OCI-LY3 (cell line): Measurements from ENCODE around the gene FNBP1.

ENCODE experiments used
- H2AFZ ChIP-seq: fragments of 200-600, 300-600 bp; shearing (Covaris generic); 2 replicates; pipeline ENCODE4 v1.6.0; 2014; ENCODE audit warnings: antibody characterized with exemption, low read depth, low read length
- H3K27ac ChIP-seq: fragments of 200-600, 300-600 bp; sonication (generic); 2 replicates; pipeline ENCODE4 v1.5.1; 2014; ENCODE audit warnings: mild to moderate bottlenecking, low read length, moderate library complexity, mixed read lengths
- H3K27me3 ChIP-seq: fragments of 200-600, 300-600 bp; sonication (generic); 2 replicates; pipeline ENCODE4 v1.6.1; 2014; ENCODE audit warnings: low read depth, low read length, mixed read lengths
- H3K36me3 ChIP-seq: fragments of 200-600, 300-600 bp; sonication (generic); replicated peaks from 2 replicates; pipeline ENCODE3; 2014; ENCODE audit warnings: low read depth, low read length, mixed read lengths
- H3K4me1 ChIP-seq: fragments of 300-600, 200-600 bp; sonication (generic); 2 replicates; pipeline ENCODE4 v1.6.1; 2014; ENCODE audit warnings: low read length, mixed read lengths
- H3K4me2 ChIP-seq: fragments of 200-600, 300-600 bp; sonication (generic); 2 replicates; pipeline ENCODE4 v1.6.1; 2014; ENCODE audit warnings: low read length, mixed read lengths
- H3K4me3 ChIP-seq: fragments of 300-600, 200-600 bp; sonication (generic); 2 replicates; pipeline ENCODE4 v1.5.1; 2014; ENCODE audit warnings: antibody characterized with exemption, mild to moderate bottlenecking, low read length, moderate library complexity
- H3K79me2 ChIP-seq: fragments of 300-600, 200-600 bp; shearing (Covaris generic); 2 replicates; pipeline ENCODE4 v1.6.1; 2014; ENCODE audit warnings: mild to moderate bottlenecking, low read length, mixed read lengths
- H3K9ac ChIP-seq: fragments of 300-600, 200-600 bp; shearing (Covaris generic); 2 replicates; pipeline ENCODE4 v1.6.0; 2014; ENCODE audit warnings: mild to moderate bottlenecking, low read length, moderate library complexity
- H3K9me3 ChIP-seq: fragments of 200-600, 300-600 bp; shearing (Covaris generic); 2 replicates; pipeline ENCODE4 v1.6.1; 2014; ENCODE audit warnings: low read length, mixed read lengths; ENCODE audit not compliant: insufficient read depth
- H4K20me1 ChIP-seq: fragments of 200-600, 300-600 bp; sonication (generic); 2 replicates; pipeline ENCODE4 v1.6.1; 2016; ENCODE audit warnings: low read length, mixed read lengths; ENCODE audit not compliant: insufficient read depth
- EZH2phosphoT487 ChIP-seq: fragments of 200-600 bp; shearing (Covaris generic); IDR thresholded peaks from 2 replicates; pipeline ENCODE4 v1.6.1; 2018; ENCODE audit warnings: antibody characterized with exemption, mixed run types, low read depth
- TF ChIP-seq, protein P1 (sequence below): fragments of 200-600, 300-600 bp; sonication (generic); IDR thresholded peaks from 2 replicates; pipeline ENCODE4 v1.5.1; 2014; ENCODE audit warnings: antibody characterized with exemption, low read length, low read depth

FNBP1 gene

DNA sequence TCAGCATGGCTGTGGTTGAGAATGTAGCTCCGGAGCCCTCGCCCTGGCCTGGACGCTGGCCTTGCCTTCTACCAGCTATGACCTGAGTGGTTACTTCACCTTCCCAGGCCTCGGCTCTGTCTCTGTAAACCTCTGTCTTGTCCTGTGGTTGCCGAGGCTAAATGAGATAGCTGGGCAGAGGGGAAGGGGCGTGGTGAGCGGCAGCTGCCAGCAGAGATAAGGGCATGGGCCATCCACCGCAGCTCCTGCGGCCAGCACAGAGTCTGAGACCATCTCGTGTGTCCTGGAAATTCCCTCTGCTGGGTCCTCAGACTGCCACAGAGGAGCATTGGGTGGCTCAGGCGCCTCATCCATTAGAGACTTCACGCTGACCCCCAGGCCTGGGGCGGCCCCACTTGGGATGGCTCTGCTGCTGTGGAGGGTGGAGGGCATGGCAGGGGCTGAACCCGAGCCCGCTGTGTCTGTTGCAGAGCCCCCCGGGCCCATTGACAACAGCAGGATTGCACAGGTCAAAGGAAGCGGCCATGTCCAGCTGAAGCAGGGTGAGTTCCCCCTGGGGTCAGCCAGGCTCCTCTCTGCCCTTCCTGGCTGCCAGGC lies 163.8 kb downstream of the FNBP1 start:
- TF ChIP-seq EZH2phosphoT487: no peak
- TF ChIP-seq, protein P1, sequence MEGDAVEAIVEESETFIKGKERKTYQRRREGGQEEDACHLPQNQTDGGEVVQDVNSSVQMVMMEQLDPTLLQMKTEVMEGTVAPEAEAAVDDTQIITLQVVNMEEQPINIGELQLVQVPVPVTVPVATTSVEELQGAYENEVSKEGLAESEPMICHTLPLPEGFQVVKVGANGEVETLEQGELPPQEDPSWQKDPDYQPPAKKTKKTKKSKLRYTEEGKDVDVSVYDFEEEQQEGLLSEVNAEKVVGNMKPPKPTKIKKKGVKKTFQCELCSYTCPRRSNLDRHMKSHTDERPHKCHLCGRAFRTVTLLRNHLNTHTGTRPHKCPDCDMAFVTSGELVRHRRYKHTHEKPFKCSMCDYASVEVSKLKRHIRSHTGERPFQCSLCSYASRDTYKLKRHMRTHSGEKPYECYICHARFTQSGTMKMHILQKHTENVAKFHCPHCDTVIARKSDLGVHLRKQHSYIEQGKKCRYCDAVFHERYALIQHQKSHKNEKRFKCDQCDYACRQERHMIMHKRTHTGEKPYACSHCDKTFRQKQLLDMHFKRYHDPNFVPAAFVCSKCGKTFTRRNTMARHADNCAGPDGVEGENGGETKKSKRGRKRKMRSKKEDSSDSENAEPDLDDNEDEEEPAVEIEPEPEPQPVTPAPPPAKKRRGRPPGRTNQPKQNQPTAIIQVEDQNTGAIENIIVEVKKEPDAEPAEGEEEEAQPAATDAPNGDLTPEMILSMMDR: no peak
- Histone ChIP-seq H3K9me3 (no peaks in the 10 kb centered on the region), H3K79me2 (no peaks in the 10 kb centered on the region), H3K9ac (no peak overlapping the region), H3K27ac (no peak overlapping the region), H4K20me1 (no peaks in the 10 kb centered on the region), H3K4me3 (no peak overlapping the region), H3K4me2 (no peak overlapping the region), H2AFZ (no peak overlapping the region), H3K4me1 (peaks cover 9% of the 10 kb centered on the region), H3K27me3 (no peaks in the 10 kb centered on the region), H3K36me3 (peaks cover 3% of the 10 kb centered on the region)

DNA sequence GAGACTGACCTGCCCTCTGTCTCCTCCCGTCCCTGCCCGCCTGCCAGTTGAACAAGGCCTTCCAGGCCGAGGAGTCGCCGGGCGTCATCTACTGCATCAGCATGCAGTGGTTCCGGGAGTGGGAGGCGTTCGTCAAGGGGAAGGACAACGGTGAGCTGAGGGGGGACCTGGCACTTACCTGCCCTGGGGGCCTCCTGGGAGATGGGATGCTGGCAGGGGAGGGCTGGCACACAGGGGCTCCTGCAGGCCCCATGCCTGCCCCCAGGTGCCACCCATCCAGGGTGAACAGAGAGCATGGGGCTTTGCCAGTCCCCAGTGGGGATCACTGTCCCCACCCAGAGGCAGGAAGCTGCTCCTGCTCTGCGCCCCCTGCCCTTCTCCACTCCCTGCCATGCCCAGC lies 164.7 kb downstream of the FNBP1 start:
- no peaks in the 10 kb centered on the region for H3K36me3 ChIP-seq
- no peak overlapping the region for H3K27ac ChIP-seq
- 0 out of 2 replicates have a peak, but pooled peaks cover 3% of the 10 kb centered on the region for H3K4me1 ChIP-seq
- no peak overlapping the region for H3K4me2 ChIP-seq
- H3K79me2 ChIP-seq: no peaks in the 10 kb centered on the region
- no peak overlapping the region for H3K9ac ChIP-seq
- no peaks in the 10 kb centered on the region for H3K27me3 ChIP-seq
- H4K20me1 ChIP-seq: no peaks in the 10 kb centered on the region
- H3K4me3 ChIP-seq: no peak overlapping the region
- H2AFZ ChIP-seq: no peak overlapping the region
- H3K9me3 ChIP-seq: no peaks in the 10 kb centered on the region
- TF ChIP-seq, protein P1: no peak
- no peak for TF ChIP-seq EZH2phosphoT487

DNA sequence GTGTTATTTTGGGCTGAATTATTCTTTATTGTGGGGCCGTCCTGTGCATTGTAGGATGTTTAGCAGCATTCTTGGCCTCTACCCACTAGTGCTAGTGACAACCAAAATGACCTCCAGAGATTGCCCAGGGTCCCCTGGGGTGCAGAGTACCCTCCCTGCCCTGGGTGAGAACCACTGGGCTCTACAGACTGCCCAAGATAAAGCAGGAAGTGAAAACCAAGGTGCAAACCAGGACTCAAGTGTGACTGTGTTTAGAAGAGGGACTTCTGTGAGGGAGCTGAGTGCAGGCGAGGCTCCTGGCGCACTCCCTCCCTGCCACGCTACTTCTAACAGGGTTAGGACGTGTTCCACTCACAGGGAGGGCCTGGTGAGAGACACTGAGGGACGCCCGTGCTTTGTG lies 166.2 kb downstream of the FNBP1 start:
- no peak overlapping the region for H2AFZ ChIP-seq
- H3K27me3 ChIP-seq: no peaks in the 10 kb centered on the region
- no peak overlapping the region for H3K4me2 ChIP-seq
- H3K27ac ChIP-seq: no peak overlapping the region
- no peak overlapping the region for H3K4me3 ChIP-seq
- no peak for TF ChIP-seq EZH2phosphoT487
- TF ChIP-seq, protein P1: no peak
- 0 out of 2 replicates have a peak, but pooled peaks cover 3% of the 10 kb centered on the region for H3K4me1 ChIP-seq
- H3K9me3 ChIP-seq: no peaks in the 10 kb centered on the region
- no peak overlapping the region for H3K9ac ChIP-seq
- H3K79me2 ChIP-seq: no peaks in the 10 kb centered on the region
- no peaks in the 10 kb centered on the region for H4K20me1 ChIP-seq
- H3K36me3 ChIP-seq: no peaks in the 10 kb centered on the region

- H3K79me2 ChIP-seq: no peaks in the 10 kb centered on the region
- H3K9me3 ChIP-seq: no peaks in the 10 kb centered on the region
- no peaks in the 10 kb centered on the region for H3K36me3 ChIP-seq
- 0 out of 2 replicates have a peak, but pooled peaks cover 3% of the 10 kb centered on the region for H3K4me1 ChIP-seq
- H2AFZ ChIP-seq: no peak overlapping the region
- H3K9ac ChIP-seq: no peak overlapping the region
- no peaks in the 10 kb centered on the region for H4K20me1 ChIP-seq
- H3K4me3 ChIP-seq: no peak overlapping the region
- TF ChIP-seq EZH2phosphoT487: no peak
- TF ChIP-seq, protein P1: no peak
- H3K4me2 ChIP-seq: no peak overlapping the region
- no peaks in the 10 kb centered on the region for H3K27me3 ChIP-seq
- H3K27ac ChIP-seq: no peak overlapping the region
Measured at GRCh38 chr9:129875687-129876395, 167.1 kb downstream of the FNBP1 start.
